ENCODE data around the gene ARHGAP26. TPM values are rescaled to one million over a fixed set of nuclear protein-coding genes. Genes with fewer than 3 reads are reported as not detected.

ARHGAP26 gene
- polyA plus RNA-seq, 4 donors, result 7.9 to 13.5 (median 12.0) TPM

DNA sequence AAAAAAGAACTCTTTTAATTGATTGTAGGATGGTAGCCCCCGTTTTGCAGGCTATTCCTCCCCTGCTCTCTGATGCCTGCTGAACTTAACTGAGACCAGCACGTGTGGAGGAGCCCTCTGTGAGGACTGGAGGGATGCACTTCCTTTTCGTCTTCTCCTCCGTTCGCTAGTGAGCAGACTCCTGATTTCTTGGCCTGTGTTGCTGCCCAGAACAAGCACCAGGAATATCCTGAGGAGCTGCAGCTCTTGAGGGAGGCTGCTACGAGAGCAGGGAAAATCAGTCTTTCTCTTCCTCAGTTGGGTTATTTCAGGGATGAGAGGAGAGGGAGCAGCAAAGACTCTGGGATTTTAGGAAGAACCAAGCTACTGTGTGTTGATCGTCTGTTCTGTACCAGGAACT, 74.7 kb downstream of the ARHGAP26 start:
- no peak for DNase-seq (ENCODE audit: low read depth in 4 of 4, low spot score in 2 of 4)

DNA sequence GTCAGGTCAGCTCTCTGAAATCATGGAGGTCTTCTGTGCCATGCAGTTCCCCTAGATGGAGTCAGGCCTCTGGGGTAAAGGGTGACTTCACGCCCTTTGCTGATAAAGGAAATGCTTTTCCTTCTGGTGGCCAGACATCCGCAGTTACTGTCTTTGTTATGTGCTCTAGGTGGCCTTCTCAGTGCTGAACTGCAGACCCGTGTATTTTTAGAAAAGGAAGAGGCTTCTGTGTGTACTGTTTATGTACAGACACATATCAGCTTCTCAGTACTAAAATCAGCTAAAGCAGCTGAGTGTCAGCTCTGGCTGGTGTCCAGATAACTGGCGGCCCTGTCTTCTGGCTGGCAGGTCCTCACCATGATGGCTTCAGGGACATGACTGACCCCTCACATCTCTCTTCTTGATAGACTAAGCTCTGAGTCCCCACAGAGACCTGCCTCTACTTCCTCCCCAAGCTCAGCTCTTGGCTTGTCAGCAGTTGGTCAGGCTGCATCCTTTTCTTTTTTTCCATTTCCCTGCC, 75.3 kb downstream of the ARHGAP26 start:
- DNase-seq (ENCODE audit: low read depth in 4 of 4, low spot score in 2 of 4), result no peak

GRCh38 chr5:142845954-142846398, 75.8 kb downstream of the ARHGAP26 start:
- DNase-seq (ENCODE audit: low read depth in 4 of 4, low spot score in 2 of 4), result no peak

- DNase-seq (ENCODE audit: low read depth in 4 of 4, low spot score in 2 of 4), result no peak
Observed at GRCh38 chr5:142846406-142846805, 76.2 kb downstream of the ARHGAP26 start.

GRCh38 chr5:142847898-142848790, 78.0 kb downstream of the ARHGAP26 start:
- no peak for DNase-seq (ENCODE audit: low read depth in 4 of 4, low spot score in 2 of 4)

- DNase-seq (ENCODE audit: low read depth in 4 of 4, low spot score in 2 of 4), result no peak
Observed at GRCh38 chr5:142849466-142849865, 79.3 kb downstream of the ARHGAP26 start.

DNA sequence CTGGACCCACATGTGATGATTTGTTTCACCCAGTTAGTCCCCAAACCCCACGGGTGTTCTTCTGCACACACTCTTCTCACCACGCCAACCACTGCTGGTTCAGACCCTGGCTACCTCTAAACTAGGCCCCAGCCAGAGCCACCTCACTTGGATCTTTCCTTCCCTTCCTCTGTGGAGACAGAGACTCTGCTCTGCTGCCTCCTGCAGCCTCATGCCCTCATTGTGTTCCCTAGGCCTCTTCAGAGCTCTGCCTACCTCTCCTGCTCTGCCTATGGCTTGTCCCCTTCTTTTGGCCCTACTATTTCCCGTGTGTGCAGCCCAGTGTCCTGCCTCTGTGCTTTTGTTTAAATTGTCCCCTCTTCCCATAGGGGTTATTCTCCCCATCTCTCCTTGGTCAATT, 79.7 kb downstream of the ARHGAP26 start:
- DNase-seq (ENCODE audit: low read depth in 4 of 4, low spot score in 2 of 4), result no peak

- no peak for DNase-seq (ENCODE audit: low read depth in 4 of 4, low spot score in 2 of 4)
Observed at GRCh38 chr5:142851731-142852130, 81.6 kb downstream of the ARHGAP26 start.

- no peak for DNase-seq (ENCODE audit: low read depth in 4 of 4, low spot score in 2 of 4)
Observed at GRCh38 chr5:142852416-142853198, 82.4 kb downstream of the ARHGAP26 start.

GRCh38 chr5:142853682-142854081, 83.5 kb downstream of the ARHGAP26 start:
- no peak for DNase-seq (ENCODE audit: low read depth in 4 of 4, low spot score in 2 of 4)

DNA sequence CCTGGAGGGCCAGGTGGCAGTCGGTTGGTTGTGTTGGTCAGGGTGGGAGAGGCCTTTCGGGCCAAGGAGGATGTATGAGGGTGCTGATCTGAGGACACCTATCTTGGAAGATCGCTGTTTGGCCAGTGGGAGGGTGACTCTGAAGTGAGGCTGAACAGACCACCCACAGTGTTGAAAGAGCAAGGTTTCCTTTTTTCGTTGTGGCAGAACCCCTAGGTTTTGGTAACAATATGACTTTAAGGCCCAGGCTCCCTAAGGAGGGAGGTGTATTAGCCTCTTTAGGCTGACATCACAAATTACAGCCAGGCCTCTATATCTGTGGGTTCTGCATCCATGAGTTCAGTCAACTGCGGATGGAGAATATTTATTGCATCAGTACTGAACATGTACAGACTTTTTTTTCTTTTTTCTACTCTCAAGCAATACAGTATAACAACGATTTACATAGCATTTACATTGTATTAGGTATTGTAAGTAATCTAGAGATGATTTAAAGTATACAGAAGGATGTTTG, 86.1 kb downstream of the ARHGAP26 start:
- DNase-seq (ENCODE audit: low read depth in 4 of 4, low spot score in 2 of 4), result no peak

DNA sequence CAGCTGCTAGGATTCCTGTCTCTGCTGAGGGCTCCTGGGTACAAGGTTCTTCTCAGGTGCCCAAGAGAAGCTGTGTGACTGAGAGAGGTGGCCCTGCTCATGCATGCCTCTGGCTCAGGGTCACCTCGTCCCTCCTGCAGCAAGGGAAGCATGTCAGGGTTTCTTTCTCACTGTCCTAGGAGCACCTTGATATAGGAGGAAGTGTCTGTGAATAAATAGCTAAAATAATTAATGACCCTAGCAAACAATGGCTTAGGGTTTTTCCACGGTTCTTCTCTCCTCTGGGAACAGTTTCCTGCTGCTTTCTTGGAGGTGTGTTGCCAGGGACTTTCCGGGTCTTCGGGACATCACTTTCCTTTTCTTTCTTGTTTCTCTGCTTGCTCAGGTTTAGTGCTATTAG, 87.2 kb downstream of the ARHGAP26 start:
- no peak for DNase-seq (ENCODE audit: low read depth in 4 of 4, low spot score in 2 of 4)

- DNase-seq (ENCODE audit: low read depth in 4 of 4, low spot score in 2 of 4), result no peak
Observed at GRCh38 chr5:142859037-142859436, 88.9 kb downstream of the ARHGAP26 start.

- no peak for DNase-seq (ENCODE audit: low read depth in 4 of 4, low spot score in 2 of 4)
Observed at GRCh38 chr5:142860270-142860669, 90.1 kb downstream of the ARHGAP26 start.

DNA sequence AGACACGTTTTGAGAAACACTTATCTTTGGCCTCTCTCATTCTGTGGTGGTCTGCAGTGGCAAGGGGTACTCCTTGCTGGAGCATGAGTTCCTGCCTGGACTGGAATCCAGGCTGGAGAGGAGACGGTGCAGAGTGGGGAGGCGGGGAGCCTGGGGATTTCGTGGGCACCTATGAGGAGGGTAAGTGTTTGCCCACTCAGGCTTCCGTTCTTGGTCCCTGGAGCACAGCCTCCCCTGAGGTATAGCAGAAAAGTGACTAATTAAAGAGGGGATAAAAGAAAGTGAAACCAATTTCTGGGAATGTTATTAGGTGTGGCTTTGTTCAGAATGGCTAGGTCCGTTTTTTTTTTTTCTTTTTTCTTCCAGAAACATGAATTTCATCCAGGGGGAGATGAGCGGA, 90.8 kb downstream of the ARHGAP26 start:
- DNase-seq (ENCODE audit: low read depth in 4 of 4, low spot score in 2 of 4), result no peak

GRCh38 chr5:142862594-142862993, 92.4 kb downstream of the ARHGAP26 start:
- DNase-seq (ENCODE audit: low read depth in 4 of 4, low spot score in 2 of 4), result no peak

GRCh38 chr5:142863856-142864255, 93.7 kb downstream of the ARHGAP26 start:
- DNase-seq (ENCODE audit: low read depth in 4 of 4, low spot score in 2 of 4), result no peak

- no peak for DNase-seq (ENCODE audit: low read depth in 4 of 4, low spot score in 2 of 4)
Observed at GRCh38 chr5:142864290-142865260, 94.4 kb downstream of the ARHGAP26 start.

DNA sequence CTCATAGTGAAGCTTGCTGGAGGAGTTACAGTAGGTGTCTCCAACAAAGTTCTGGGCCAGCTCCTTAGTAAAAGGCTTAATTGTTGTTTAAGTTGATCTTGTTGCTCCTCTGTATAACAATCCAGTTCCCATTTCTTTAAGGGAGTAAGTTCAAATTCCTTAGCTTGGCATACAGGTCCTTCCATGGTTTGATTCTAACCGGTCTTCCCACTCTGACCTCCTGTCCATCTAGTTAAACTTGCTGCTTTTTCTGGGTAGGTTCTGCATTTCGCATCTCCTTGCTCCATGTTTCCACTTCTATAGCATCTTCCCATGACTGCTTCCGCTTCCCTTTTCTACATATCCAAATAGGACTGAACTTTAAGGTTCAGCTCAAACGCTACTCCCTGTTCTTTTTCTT, 95.5 kb downstream of the ARHGAP26 start:
- DNase-seq (ENCODE audit: low read depth in 4 of 4, low spot score in 2 of 4), result no peak

All from left renal cortex interstitium (tissue), 4 donors.